ENCODE measurements around the gene OPCML. TPM values are rescaled to one million over a fixed set of nuclear protein-coding genes. Genes with fewer than 3 reads are reported as not detected.

OPCML gene
- total and polyA plus RNA-seq, 7 donors, result 0.01 to 0.80 (median 0.07) TPM; not detected in 4

DNA sequence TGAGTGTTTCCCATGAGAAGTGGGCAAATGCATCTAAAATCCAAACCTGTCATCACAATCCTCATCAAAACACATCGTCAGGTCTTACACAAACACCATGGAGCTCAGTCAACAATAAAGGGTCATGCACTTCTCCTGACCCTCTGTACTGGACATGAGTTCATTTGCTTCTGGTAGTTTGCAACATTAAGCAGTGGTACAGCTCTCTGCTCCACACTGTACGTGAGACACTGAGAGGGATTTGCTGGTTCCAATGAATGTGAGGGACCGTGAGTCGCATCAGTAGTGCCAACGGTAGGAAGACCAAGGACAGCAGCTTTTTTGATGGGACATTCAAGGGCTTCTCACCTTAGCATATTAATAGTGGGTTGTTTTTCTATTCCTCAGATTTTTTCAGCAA lies 752.3 kb downstream of the OPCML start:
- no peak for ATAC-seq
- intact Hi-C loops (cut with DNase I), result no loop called here
- H3K27me3 ChIP-seq (ENCODE audit: insufficient read depth in 3 of 3, low read length in 2 of 3), result no peaks in the 10 kb centered on the region
- TF ChIP-seq, protein P1, sequence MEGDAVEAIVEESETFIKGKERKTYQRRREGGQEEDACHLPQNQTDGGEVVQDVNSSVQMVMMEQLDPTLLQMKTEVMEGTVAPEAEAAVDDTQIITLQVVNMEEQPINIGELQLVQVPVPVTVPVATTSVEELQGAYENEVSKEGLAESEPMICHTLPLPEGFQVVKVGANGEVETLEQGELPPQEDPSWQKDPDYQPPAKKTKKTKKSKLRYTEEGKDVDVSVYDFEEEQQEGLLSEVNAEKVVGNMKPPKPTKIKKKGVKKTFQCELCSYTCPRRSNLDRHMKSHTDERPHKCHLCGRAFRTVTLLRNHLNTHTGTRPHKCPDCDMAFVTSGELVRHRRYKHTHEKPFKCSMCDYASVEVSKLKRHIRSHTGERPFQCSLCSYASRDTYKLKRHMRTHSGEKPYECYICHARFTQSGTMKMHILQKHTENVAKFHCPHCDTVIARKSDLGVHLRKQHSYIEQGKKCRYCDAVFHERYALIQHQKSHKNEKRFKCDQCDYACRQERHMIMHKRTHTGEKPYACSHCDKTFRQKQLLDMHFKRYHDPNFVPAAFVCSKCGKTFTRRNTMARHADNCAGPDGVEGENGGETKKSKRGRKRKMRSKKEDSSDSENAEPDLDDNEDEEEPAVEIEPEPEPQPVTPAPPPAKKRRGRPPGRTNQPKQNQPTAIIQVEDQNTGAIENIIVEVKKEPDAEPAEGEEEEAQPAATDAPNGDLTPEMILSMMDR (IDR thresholded peaks at IDR 0.05), result no peak
- 66 to 73% (median 69%) methylated on average over 5 of the region's 5 CpGs for WGBS, 3 donors
- H3K36me3 ChIP-seq (ENCODE audit: insufficient read depth in 1 of 2, low read depth in 1 of 2), result no peaks in the 10 kb centered on the region
- H3K4me3 ChIP-seq, result no peak overlapping the region
- no peak for DNase-seq
- no peak overlapping the region for H3K27ac ChIP-seq
- H3K4me1 ChIP-seq, result no peaks in the 10 kb centered on the region
- H3K9me3 ChIP-seq, result no peaks in the 10 kb centered on the region

DNA sequence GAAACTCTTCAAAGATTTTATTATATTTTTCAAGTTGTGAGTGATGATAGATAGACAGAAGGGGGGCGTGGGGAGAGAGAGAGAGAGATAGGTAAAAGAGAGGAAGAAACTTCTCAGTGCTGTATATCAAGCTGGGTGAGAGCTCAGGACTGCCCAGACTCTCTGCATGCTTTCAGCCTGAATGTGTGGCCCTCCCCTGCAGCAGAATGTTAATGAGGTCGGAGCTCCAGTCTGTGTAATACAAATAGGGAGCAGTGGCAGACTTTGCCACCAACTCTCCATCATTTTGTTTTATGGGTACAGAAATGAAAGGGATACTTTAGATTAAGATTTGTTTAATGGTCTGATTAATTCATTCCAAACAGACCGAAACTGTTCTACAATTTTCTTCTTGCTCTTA lies 752.8 kb downstream of the OPCML start:
- DNase-seq, result no peak
- no peak for ATAC-seq
- Histone ChIP-seq H3K27ac (no peak overlapping the region), H3K4me3 (no peak overlapping the region), H3K36me3 (ENCODE audit: insufficient read depth in 1 of 2, low read depth in 1 of 2) (no peaks in the 10 kb centered on the region), H3K27me3 (ENCODE audit: insufficient read depth in 3 of 3, low read length in 2 of 3) (no peaks in the 10 kb centered on the region), H3K4me1 (no peaks in the 10 kb centered on the region), H3K9me3 (no peaks in the 10 kb centered on the region)
- TF ChIP-seq, protein P1 (IDR thresholded peaks at IDR 0.05), result no peak
- WGBS, 3 donors, result 66 to 74% (median 69%) methylated on average over 2 of the region's 3 CpGs
- intact Hi-C loops (cut with DNase I), result no loop called here

DNA sequence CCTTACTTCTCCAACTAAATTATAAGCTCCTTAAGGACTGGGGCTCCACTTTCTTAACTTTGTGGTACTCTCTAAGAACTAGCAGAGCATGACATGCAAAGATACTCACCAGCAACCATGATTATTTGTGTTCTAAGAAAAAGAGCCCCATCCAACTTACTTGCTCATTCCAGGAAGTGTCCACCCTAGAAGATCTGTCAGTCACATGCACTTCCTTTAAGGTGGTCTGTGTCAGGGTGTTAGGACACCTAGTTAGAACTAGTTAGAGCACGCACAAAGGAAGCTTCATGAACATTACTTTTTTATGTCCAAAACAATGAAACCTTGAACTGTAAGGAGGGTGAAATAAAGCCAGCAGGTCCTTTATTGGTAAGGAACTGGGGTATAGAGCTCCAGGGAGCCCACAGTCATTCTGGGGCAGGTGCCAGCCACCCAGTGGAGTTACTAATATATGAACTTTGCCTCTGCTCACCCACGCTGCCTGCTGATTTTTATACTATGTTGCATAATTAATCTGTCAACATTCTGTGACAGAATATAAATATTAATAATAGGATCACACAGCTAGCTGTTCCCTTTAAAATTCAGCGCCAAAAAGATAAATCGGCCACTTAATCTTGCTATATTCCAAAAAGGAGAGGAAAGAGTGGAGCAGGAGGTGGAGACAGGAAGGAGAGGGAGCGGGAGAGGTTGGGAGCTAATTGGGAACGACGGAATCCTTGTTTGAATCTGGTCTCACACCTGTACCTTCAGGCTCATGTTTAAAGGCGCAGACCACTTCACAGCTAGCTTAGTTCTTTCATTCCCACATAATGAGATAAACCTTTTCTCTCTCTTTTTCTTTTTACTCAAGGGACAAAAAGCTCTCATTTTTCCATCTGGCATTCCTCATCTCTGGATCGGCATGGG lies 755.0 kb downstream of the OPCML start:
- no peak for DNase-seq
- no peaks in the 10 kb centered on the region for H3K4me1 ChIP-seq
- 59 to 61% (median 61%) methylated on average over 9 of the region's 9 CpGs for WGBS, 3 donors
- no peaks in the 10 kb centered on the region for H3K36me3 ChIP-seq (ENCODE audit: insufficient read depth in 1 of 2, low read depth in 1 of 2)
- no peak for ATAC-seq
- H3K9me3 ChIP-seq, result no peaks in the 10 kb centered on the region
- TF ChIP-seq, protein P1 (IDR thresholded peaks at IDR 0.05), result no peak
- H3K27me3 ChIP-seq (ENCODE audit: insufficient read depth in 3 of 3, low read length in 2 of 3), result no peaks in the 10 kb centered on the region
- no peak overlapping the region for H3K4me3 ChIP-seq
- no peak overlapping the region for H3K27ac ChIP-seq
- intact Hi-C loops (cut with DNase I), result no loop called here

GRCh38 chr11:132773751-132774150 lies 758.5 kb downstream of the OPCML start:
- WGBS, 3 donors, result 33 to 63% (median 37%) methylated on average over 2 of the region's 2 CpGs

More at GRCh38 chr11:132773751-132774150, 758.5 kb downstream of the OPCML start:
- Histone ChIP-seq H3K36me3 (ENCODE audit: insufficient read depth in 1 of 2, low read depth in 1 of 2) (no peaks in the 10 kb centered on the region), H3K4me1 (no peaks in the 10 kb centered on the region), H3K27me3 (ENCODE audit: insufficient read depth in 3 of 3, low read length in 2 of 3) (no peaks in the 10 kb centered on the region), H3K4me3 (no peak overlapping the region), H3K27ac (no peak overlapping the region), H3K9me3 (no peaks in the 10 kb centered on the region)
- DNase-seq (no peak), ATAC-seq (no peak)
- TF ChIP-seq, protein P1 (IDR thresholded peaks at IDR 0.05), result no peak
- intact Hi-C loops (cut with DNase I), result no loop called here

Data from psoas muscle (tissue), 8 donors.